ENCODE measurements around the gene IFI27L1. TPM values are rescaled to one million over a fixed set of nuclear protein-coding genes. Genes with fewer than 3 reads are reported as not detected.

Gene IFI27L1
- total RNA-seq, 1 experiment from 2014 or later = 26.0 TPM

DNA sequence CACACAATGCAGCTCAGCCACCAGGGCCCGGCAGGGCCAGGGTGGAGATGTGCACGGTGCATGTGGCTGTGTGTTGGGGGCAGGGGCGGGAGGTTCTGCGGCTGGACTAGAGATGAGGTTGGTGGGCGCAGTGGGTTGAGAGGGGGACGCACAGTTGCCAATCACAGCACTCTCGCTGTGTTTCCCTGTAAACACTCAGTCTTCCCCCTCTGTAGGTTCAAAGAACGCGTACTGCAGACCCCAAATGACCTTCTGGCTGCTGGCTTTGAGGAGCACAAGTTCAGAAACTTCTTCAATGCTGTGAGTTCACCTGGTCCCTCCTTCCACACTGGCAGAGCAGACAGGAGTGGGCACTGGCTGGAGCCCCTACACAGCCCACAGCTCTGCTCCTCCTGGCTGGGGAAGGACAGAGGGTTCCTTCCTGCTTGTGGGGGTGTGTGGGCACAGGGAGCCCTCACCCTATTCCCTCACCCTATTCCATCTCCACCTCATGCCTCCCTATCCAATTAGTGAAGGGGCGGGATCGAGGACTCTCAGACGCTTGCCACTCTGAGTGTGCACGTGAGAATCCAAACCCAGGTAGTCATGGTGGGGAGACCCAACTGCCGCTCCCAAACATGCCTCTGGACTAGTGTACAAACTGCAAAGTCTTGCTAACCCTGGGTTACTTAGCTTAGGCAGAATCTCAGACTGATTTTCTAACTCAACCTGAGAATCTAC, 37.2 kb upstream of the IFI27L1 start (continued):
- TF ChIP-seq, protein P1, sequence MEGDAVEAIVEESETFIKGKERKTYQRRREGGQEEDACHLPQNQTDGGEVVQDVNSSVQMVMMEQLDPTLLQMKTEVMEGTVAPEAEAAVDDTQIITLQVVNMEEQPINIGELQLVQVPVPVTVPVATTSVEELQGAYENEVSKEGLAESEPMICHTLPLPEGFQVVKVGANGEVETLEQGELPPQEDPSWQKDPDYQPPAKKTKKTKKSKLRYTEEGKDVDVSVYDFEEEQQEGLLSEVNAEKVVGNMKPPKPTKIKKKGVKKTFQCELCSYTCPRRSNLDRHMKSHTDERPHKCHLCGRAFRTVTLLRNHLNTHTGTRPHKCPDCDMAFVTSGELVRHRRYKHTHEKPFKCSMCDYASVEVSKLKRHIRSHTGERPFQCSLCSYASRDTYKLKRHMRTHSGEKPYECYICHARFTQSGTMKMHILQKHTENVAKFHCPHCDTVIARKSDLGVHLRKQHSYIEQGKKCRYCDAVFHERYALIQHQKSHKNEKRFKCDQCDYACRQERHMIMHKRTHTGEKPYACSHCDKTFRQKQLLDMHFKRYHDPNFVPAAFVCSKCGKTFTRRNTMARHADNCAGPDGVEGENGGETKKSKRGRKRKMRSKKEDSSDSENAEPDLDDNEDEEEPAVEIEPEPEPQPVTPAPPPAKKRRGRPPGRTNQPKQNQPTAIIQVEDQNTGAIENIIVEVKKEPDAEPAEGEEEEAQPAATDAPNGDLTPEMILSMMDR (IDR thresholded peaks at IDR 0.05 in 2 of 3, conservative IDR thresholded peaks at IDR 0.05 in 1 of 3; ENCODE audit: borderline replicate concordance in 1 of 3, insufficient read depth in 1 of 3, low read depth in 2 of 3, low read length in 2 of 3) = no peak
- no peak for TF ChIP-seq FOSL1 (IDR thresholded peaks at IDR 0.05; ENCODE audit: low read depth)
- TF ChIP-seq, protein P2, sequence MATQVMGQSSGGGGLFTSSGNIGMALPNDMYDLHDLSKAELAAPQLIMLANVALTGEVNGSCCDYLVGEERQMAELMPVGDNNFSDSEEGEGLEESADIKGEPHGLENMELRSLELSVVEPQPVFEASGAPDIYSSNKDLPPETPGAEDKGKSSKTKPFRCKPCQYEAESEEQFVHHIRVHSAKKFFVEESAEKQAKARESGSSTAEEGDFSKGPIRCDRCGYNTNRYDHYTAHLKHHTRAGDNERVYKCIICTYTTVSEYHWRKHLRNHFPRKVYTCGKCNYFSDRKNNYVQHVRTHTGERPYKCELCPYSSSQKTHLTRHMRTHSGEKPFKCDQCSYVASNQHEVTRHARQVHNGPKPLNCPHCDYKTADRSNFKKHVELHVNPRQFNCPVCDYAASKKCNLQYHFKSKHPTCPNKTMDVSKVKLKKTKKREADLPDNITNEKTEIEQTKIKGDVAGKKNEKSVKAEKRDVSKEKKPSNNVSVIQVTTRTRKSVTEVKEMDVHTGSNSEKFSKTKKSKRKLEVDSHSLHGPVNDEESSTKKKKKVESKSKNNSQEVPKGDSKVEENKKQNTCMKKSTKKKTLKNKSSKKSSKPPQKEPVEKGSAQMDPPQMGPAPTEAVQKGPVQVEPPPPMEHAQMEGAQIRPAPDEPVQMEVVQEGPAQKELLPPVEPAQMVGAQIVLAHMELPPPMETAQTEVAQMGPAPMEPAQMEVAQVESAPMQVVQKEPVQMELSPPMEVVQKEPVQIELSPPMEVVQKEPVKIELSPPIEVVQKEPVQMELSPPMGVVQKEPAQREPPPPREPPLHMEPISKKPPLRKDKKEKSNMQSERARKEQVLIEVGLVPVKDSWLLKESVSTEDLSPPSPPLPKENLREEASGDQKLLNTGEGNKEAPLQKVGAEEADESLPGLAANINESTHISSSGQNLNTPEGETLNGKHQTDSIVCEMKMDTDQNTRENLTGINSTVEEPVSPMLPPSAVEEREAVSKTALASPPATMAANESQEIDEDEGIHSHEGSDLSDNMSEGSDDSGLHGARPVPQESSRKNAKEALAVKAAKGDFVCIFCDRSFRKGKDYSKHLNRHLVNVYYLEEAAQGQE (IDR thresholded peaks at IDR 0.05; ENCODE audit: low read depth) = no peak
- no peak for TF ChIP-seq CBX3 (IDR thresholded peaks at IDR 0.05; ENCODE audit: low read depth)

DNA sequence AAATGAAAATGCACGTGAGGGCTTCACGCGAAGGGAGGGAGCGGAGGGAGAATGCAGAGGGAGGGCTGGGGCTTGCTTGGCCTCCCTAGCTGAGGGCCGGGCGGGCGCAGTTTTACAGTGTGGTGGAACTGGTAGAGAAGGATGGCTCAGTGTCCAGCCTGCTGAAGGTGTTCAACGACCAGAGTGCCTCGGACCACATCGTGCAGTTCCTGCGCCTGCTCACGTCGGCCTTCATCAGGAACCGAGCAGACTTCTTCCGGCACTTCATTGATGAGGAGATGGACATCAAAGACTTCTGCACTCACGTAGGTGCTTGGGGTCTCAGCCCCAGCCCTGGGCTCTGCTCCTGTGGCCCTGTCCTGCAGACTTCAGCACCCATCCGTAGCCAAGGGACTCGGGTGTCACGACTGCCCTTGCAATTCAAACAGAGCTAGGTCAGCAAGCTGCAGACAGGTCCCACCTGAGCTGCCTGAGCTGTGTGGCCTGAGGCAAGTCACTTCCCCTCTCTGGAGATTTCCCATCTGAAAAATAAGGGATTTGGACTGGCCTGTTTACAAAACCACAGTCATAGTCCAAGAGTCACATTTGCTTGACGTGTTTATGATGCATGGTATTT, 36.5 kb upstream of the IFI27L1 start:
- no peaks in the 10 kb centered on the region for H3K9me2 ChIP-seq (ENCODE audit: insufficient read depth)
- no peak overlapping the region for H3K27ac ChIP-seq (ENCODE audit: low read depth, low read length)
- ATAC-seq (no peak), DNase-seq (ENCODE audit: low read depth, low spot score) (no peak)
- no peak overlapping the region for H3K9ac ChIP-seq (ENCODE audit: low read length)
- ChIA-PET RAD21 (ENCODE audit: low non-redundant PET in 1 of 2, low total read pairs in 2 of 2, uncharacterized antibody in 2 of 2, unreplicated experiment in 2 of 2) (no interaction called here), CTCF (interaction anchor here (0.5 kb wide), 1 partner anchor 14 kb away, joined by 3 read pairs; no protein-coding TSS in a partner anchor), POLR2A (no interaction called here)
- no peaks in the 10 kb centered on the region for H4K20me1 ChIP-seq (ENCODE audit: insufficient read depth)
- H3K36me3 ChIP-seq (ENCODE audit: control insufficient read depth in 1 of 2, insufficient read depth in 2 of 2, low read length in 2 of 2) = peaks cover 14 to 19% of the 10 kb centered on the region in 2 experiments; a peak in 3 of 4 replicates
- H3K27me3 ChIP-seq (ENCODE audit: insufficient read depth, low read length) = no peaks in the 10 kb centered on the region
- H3K4me1 ChIP-seq (ENCODE audit: control insufficient read depth in 1 of 2, insufficient read depth in 2 of 2, low read length in 2 of 2) = no peaks in the 10 kb centered on the region
- intact Hi-C loops (cut with micrococcal nuclease) = no loop called here
- H3K4me2 ChIP-seq (ENCODE audit: low read length) = no peak overlapping the region
- H3K9me3 ChIP-seq (ENCODE audit: control insufficient read depth in 1 of 2, insufficient read depth in 1 of 2, low read depth in 1 of 2, low read length in 2 of 2) = no peaks in the 10 kb centered on the region
- no peak overlapping the region for H3K4me3 ChIP-seq (replicated peaks in 1 of 2; ENCODE audit: low read depth in 1 of 2, low read length in 2 of 2)
- TF ChIP-seq, protein P3, sequence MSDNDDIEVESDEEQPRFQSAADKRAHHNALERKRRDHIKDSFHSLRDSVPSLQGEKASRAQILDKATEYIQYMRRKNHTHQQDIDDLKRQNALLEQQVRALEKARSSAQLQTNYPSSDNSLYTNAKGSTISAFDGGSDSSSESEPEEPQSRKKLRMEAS (IDR thresholded peaks at IDR 0.05) = no peak
- TF ChIP-seq ZNF274 (IDR thresholded peaks at IDR 0.05; ENCODE audit: low read depth, low read length) (no peak), FOSL1 (IDR thresholded peaks at IDR 0.05; ENCODE audit: low read depth) (no peak), CBX3 (IDR thresholded peaks at IDR 0.05; ENCODE audit: low read depth) (no peak), EGR1 (IDR thresholded peaks at IDR 0.05; ENCODE audit: low read depth) (no peak), JUND (IDR thresholded peaks at IDR 0.05) (no peak), YY1 (IDR thresholded peaks at IDR 0.05; ENCODE audit: extremely low read depth, insufficient replicate concordance, low read depth, low read length) (no peak)
- TF ChIP-seq, protein P1 (IDR thresholded peaks at IDR 0.05 in 2 of 3, conservative IDR thresholded peaks at IDR 0.05 in 1 of 3; ENCODE audit: borderline replicate concordance in 1 of 3, insufficient read depth in 1 of 3, low read depth in 2 of 3, low read length in 2 of 3) = no peak
- TF ChIP-seq, protein P4, sequence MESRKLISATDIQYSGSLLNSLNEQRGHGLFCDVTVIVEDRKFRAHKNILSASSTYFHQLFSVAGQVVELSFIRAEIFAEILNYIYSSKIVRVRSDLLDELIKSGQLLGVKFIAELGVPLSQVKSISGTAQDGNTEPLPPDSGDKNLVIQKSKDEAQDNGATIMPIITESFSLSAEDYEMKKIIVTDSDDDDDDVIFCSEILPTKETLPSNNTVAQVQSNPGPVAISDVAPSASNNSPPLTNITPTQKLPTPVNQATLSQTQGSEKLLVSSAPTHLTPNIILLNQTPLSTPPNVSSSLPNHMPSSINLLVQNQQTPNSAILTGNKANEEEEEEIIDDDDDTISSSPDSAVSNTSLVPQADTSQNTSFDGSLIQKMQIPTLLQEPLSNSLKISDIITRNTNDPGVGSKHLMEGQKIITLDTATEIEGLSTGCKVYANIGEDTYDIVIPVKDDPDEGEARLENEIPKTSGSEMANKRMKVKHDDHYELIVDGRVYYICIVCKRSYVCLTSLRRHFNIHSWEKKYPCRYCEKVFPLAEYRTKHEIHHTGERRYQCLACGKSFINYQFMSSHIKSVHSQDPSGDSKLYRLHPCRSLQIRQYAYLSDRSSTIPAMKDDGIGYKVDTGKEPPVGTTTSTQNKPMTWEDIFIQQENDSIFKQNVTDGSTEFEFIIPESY (IDR thresholded peaks at IDR 0.05; ENCODE audit: extremely low read depth, insufficient replicate concordance, low read length) = no peak
- H2AFZ ChIP-seq (ENCODE audit: low read depth, low read length, poor library complexity, severe bottlenecking) = no peak overlapping the region
- H3K79me2 ChIP-seq (ENCODE audit: insufficient read depth, low read length) = no peaks in the 10 kb centered on the region
- no TSS peak for BruUV-seq (replicated peaks)

Data from HCT116 (cell line).